ENCODE measurements around the gene ATP6V1G2. TPM values are rescaled to one million over a fixed set of nuclear protein-coding genes. Genes with fewer than 3 reads are reported as not detected.
"Not testable (repeated sequence)": the region's sequence is repeated elsewhere in the genome, so short reads cannot be mapped to it uniquely, and the experiment has no call there.

The ATP6V1G2 gene
- total and polyA plus RNA-seq, 2 of the 8 experiments (the other 6 are each of a cell fraction or from before 2014, with no cell fraction given): 3.0 to 5.7 TPM

DNA sequence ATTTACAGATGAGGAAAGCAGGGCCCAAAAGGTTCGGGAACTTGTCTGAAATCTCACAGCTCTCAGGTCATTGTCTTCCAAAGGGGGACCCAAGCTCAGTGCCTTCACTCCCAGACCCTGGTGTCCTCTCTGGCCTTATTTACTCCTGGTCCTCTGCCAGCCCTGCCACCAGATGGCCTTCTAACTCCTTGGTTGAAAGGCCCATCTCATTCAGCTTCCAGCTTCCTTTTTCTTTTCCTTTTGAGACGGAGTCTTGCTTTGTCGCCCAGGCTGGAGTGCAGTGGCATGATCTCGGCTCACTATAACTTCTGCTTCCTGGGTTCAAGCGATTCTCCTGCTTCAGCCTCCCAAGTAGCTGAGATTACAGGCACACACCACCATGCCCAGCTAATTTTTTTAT lies 5.0 kb upstream of the ATP6V1G2 start:
- H3K79me2 ChIP-seq (ENCODE audit: control insufficient read depth in 1 of 2, insufficient read depth in 2 of 2, low read length in 2 of 2); H2BK5ac ChIP-seq (ENCODE audit: low read depth, low read length); H3K18ac ChIP-seq (ENCODE audit: extremely low read depth, low read length); H3K27ac ChIP-seq (ENCODE audit: low read depth, low read length); H3K79me1 ChIP-seq (ENCODE audit: low read depth, low read length); H3K4me3 ChIP-seq (ENCODE audit: extremely low read depth in 1 of 4, insufficient read depth in 2 of 4, low read depth in 3 of 4, low read length in 4 of 4); H2AK5ac ChIP-seq (ENCODE audit: low read depth, low read length); H2BK20ac ChIP-seq (ENCODE audit: low read length); H2BK12ac ChIP-seq (ENCODE audit: low read depth, low read length); H4K8ac ChIP-seq (ENCODE audit: extremely low read depth, insufficient read depth, low read length); H3K27me3 ChIP-seq (replicated peaks in 1 of 4; ENCODE audit: control insufficient read depth in 3 of 4, extremely low read depth in 1 of 4, insufficient read depth in 3 of 4, low read length in 3 of 4); H4K5ac ChIP-seq (ENCODE audit: insufficient read length, low read depth, low read length); FAIRE-seq; H3K23me2 ChIP-seq (ENCODE audit: low read depth, low read length); H2BK15ac ChIP-seq (ENCODE audit: low read length); H4K20me1 ChIP-seq (replicated peaks in 1 of 2; ENCODE audit: control insufficient read depth in 1 of 2, insufficient read depth in 2 of 2, low read length in 2 of 2); H3K23ac ChIP-seq (ENCODE audit: insufficient read length); H3K9me3 ChIP-seq (ENCODE audit: insufficient read depth in 2 of 2, low read depth in 1 of 2, low read length in 1 of 2); H3K9ac ChIP-seq (replicated peaks in 1 of 4; ENCODE audit: extremely low read depth in 1 of 4, low read depth in 3 of 4, low read length in 3 of 4); H3K56ac ChIP-seq (replicated peaks; ENCODE audit: insufficient read length, low read depth, low read length); H3K36me3 ChIP-seq (ENCODE audit: control insufficient read depth in 2 of 4, insufficient read depth in 4 of 4, low read length in 3 of 4); H3K4me1 ChIP-seq (replicated peaks in 1 of 4; ENCODE audit: control insufficient read depth in 3 of 4, insufficient read depth in 4 of 4, low read length in 3 of 4); DNase-seq (ENCODE audit: low read depth in 1 of 2, low spot score in 2 of 2); H4K91ac ChIP-seq (replicated peaks; ENCODE audit: insufficient read length, low read length); H3K4me2 ChIP-seq (ENCODE audit: insufficient read depth in 1 of 2, low read depth in 2 of 2, low read length in 2 of 2); H2AFZ ChIP-seq (ENCODE audit: low read length); H3K14ac ChIP-seq (ENCODE audit: insufficient read length); H3K4ac ChIP-seq (replicated peaks; ENCODE audit: insufficient read length, low read depth, low read length); H2BK120ac ChIP-seq (replicated peaks; ENCODE audit: low read depth, low read length): not testable (repeated sequence)
- ChIA-PET CTCF (ENCODE audit: partially characterized antibody) (interaction anchor here (0.7 to 24.7 kb wide), 17 partner anchors 9 to 419 kb away, joined by 3 to 613 read pairs (median 5); partner anchors contain the start of genes AIF1, BAG6, C6orf47 and DDX39B), POLR2A (ENCODE audit: partially characterized antibody) (interaction anchor here (0.6 to 18.4 kb wide), 15 partner anchors 8 to 334 kb away, joined by 3 to 428 read pairs (median 4); partner anchors contain the start of genes DDX39B, GPANK1, LTB and MCCD1)
- 81% methylated on average over 5 of the region's 5 CpGs; no CpG with 5 or more reads in 1 of the 2 experiments for WGBS, 2 experiments (ENCODE audit: extremely low coverage in 1 of 2, insufficient coverage in 1 of 2, insufficient read length in 1 of 2, insufficient replicate concordance in 2 of 2, low coverage in 1 of 2, low lambda C conversion rate in 2 of 2, missing lambda C conversion rate in 1 of 2)
- peak; percentile 78 to 84 for TF ChIP-seq RAD21 (IDR thresholded peaks at IDR 0.05 in 1 of 2, conservative IDR thresholded peaks at IDR 0.05 in 1 of 2; ENCODE audit: low read depth in 2 of 2, low read length in 2 of 2)
- TF ChIP-seq, protein P1, sequence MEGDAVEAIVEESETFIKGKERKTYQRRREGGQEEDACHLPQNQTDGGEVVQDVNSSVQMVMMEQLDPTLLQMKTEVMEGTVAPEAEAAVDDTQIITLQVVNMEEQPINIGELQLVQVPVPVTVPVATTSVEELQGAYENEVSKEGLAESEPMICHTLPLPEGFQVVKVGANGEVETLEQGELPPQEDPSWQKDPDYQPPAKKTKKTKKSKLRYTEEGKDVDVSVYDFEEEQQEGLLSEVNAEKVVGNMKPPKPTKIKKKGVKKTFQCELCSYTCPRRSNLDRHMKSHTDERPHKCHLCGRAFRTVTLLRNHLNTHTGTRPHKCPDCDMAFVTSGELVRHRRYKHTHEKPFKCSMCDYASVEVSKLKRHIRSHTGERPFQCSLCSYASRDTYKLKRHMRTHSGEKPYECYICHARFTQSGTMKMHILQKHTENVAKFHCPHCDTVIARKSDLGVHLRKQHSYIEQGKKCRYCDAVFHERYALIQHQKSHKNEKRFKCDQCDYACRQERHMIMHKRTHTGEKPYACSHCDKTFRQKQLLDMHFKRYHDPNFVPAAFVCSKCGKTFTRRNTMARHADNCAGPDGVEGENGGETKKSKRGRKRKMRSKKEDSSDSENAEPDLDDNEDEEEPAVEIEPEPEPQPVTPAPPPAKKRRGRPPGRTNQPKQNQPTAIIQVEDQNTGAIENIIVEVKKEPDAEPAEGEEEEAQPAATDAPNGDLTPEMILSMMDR (IDR thresholded peaks at IDR 0.05; ENCODE audit: control extremely low read depth in 1 of 3, insufficient read depth in 1 of 3, low read depth in 1 of 3, low read length in 3 of 3): peak; percentile 55 to 76 (median 65)

All from H1 (cell line).